Endodermal cell (in vitro differentiated cells): Measurements from ENCODE around the gene TSPAN9. TPM values are rescaled to one million over a fixed set of nuclear protein-coding genes. Genes with fewer than 3 reads are reported as not detected.

ENCODE experiments used
- DNase-seq: peaks from one replicate; pipeline ENCODE4 v3.0.0-alpha.2; 2017
- H3K27ac ChIP-seq: 2 replicates; pipeline ENCODE4 v1.5.1; 2013; ENCODE audit warnings: mild to moderate bottlenecking, low read depth, low read length, moderate library complexity
- H3K27me3 ChIP-seq: 2 replicates; pipeline ENCODE4 v1.6.1; 2013; ENCODE audit warnings: mild to moderate bottlenecking, low read length, moderate library complexity; ENCODE audit not compliant: insufficient read depth, control insufficient read depth, poor library complexity, severe bottlenecking
- H3K36me3 ChIP-seq: 2 replicates; pipeline ENCODE4 v1.7.0; 2013; ENCODE audit warnings: mild to moderate bottlenecking, low read length, moderate library complexity; ENCODE audit not compliant: control insufficient read depth, insufficient read depth
- H3K4me1 ChIP-seq: one replicate; pipeline ENCODE4 v1.7.0; 2013; ENCODE audit warnings: low read length; ENCODE audit not compliant: control insufficient read depth, insufficient read depth
- H3K4me3 ChIP-seq: 2 replicates; pipeline ENCODE4 v1.5.1; 2013; ENCODE audit warnings: mild to moderate bottlenecking, low read length, moderate library complexity
- H3K9ac ChIP-seq: 2 replicates; pipeline ENCODE4 v1.6.1; 2013; ENCODE audit warnings: mild to moderate bottlenecking, low read length, moderate library complexity; ENCODE audit not compliant: poor library complexity, severe bottlenecking; ENCODE audit errors: extremely low read depth
- H3K9me3 ChIP-seq: 2 replicates; pipeline ENCODE4 v1.6.1; 2013; ENCODE audit warnings: mild to moderate bottlenecking, low read length, moderate library complexity; ENCODE audit not compliant: control insufficient read depth
- H3K27ac Mint-ChIP-seq: 2 replicates; pipeline ENCODE4 v1.8.0; 2020; ENCODE audit warnings: mixed read lengths
- H3K27me3 Mint-ChIP-seq: 2 replicates; pipeline ENCODE4 v1.8.0; 2021; ENCODE audit warnings: mild to moderate bottlenecking, mixed read lengths; ENCODE audit not compliant: insufficient read depth
- H3K36me3 Mint-ChIP-seq: 2 replicates; pipeline ENCODE4 v1.8.0; 2020; ENCODE audit warnings: low read depth, mixed read lengths
- H3K4me1 Mint-ChIP-seq: 2 replicates; pipeline ENCODE4 v1.8.0; 2020; ENCODE audit warnings: mixed read lengths
- H3K4me3 Mint-ChIP-seq: 2 replicates; pipeline ENCODE4 v1.8.0; 2020; ENCODE audit warnings: mild to moderate bottlenecking, moderate library complexity, mixed read lengths
- H3K9me3 Mint-ChIP-seq: 2 replicates; pipeline ENCODE4 v1.8.0; 2020; ENCODE audit warnings: mild to moderate bottlenecking, mixed read lengths
- CTCF ChIP-seq: fragments of 200-600 bp; sonication (generic); conservative IDR thresholded peaks from 2 replicates; pipeline ENCODE4 v1.5.0; 2021; ENCODE audit warnings: antibody characterized with exemption, mild to moderate bottlenecking
- WGBS, 2 experiments: methylation state at CpG; one replicate each; pipeline versions ENCODE4 v1.1.5 to v1.1.7; 2013; ENCODE audit warnings: missing lambda C conversion rate in 2 of 2, mixed read lengths in 1 of 2; ENCODE audit not compliant: insufficient coverage in 1 of 2, insufficient read length in 1 of 2; 5-methylcytosine and 5-hydroxymethylcytosine counted together
- total RNA-seq, 2 donors: library from RNA; stranded (reverse); fragmentation: NEBNext Ultra II Directional in 1 of 2; extraction: Animal tissue kit (Norgen Biotek cat#: 25700) in 1 of 2; gene quantifications; 2 replicates in 1 of 2; 3 replicates in 1 of 2; pipeline ENCODE4 v1.2.1, GENCODE V29; 2021

The TSPAN9 gene
- total RNA-seq, 2 donors from 2014 or later, result 31.9 to 80.8 TPM

GRCh38 chr12:3277306-3277943 is 200.2 kb downstream of the TSPAN9 start:
- no peak overlapping the region for H3K27ac ChIP-seq
- H3K4me1 ChIP-seq, result no peaks in the 10 kb centered on the region
- no peak overlapping the region for H3K9ac ChIP-seq
- TF ChIP-seq CTCF, result no peak
- Mint-ChIP-seq H3K27ac (no peak overlapping the region), H3K9me3 (no peaks in the 10 kb centered on the region), H3K36me3 (peaks cover 22% of the 10 kb centered on the region), H3K4me1 (peaks cover 7% of the 10 kb centered on the region), H3K4me3 (no peak overlapping the region), H3K27me3 (no peaks in the 10 kb centered on the region)
- no peak for DNase-seq
- H3K4me3 ChIP-seq, result no peak overlapping the region
- whole genome bisulfite sequencing, 2 experiments, result 94% methylated on average over 17 to 18 of the region's 18 CpGs
- H3K9me3 ChIP-seq, result no peaks in the 10 kb centered on the region
- H3K36me3 ChIP-seq, result no peaks in the 10 kb centered on the region
- no peaks in the 10 kb centered on the region for H3K27me3 ChIP-seq

GRCh38 chr12:3278681-3279414 is 201.7 kb downstream of the TSPAN9 start:
- WGBS, 2 experiments, result 91 to 93% methylated on average over 4 to 5 of the region's 5 CpGs
- TF ChIP-seq CTCF, result peak; percentile 39

GRCh38 chr12:3279415-3279780 is 202.2 kb downstream of the TSPAN9 start:
- 93 to 94% methylated on average over 9 to 10 of the region's 10 CpGs for WGBS, 2 experiments
- Histone ChIP-seq H3K4me1 (no peaks in the 10 kb centered on the region), H3K4me3 (no peak overlapping the region), H3K9me3 (no peaks in the 10 kb centered on the region), H3K27ac (no peak overlapping the region), H3K27me3 (no peaks in the 10 kb centered on the region), H3K36me3 (no peaks in the 10 kb centered on the region), H3K9ac (no peak overlapping the region)
- Mint-ChIP-seq H3K9me3 (no peaks in the 10 kb centered on the region), H3K27ac (peak overlapping the region; percentile 31), H3K36me3 (peaks cover 32% of the 10 kb centered on the region), H3K4me1 (peaks cover 7% of the 10 kb centered on the region), H3K27me3 (no peaks in the 10 kb centered on the region), H3K4me3 (no peak overlapping the region)
- TF ChIP-seq CTCF, result no peak
- DNase-seq, result no peak

More at GRCh38 chr12:3278681-3279414, 201.7 kb downstream of the TSPAN9 start:
- H3K4me1 Mint-ChIP-seq, result peaks cover 7% of the 10 kb centered on the region
- H3K9ac ChIP-seq, result no peak overlapping the region
- H3K9me3 ChIP-seq, result no peaks in the 10 kb centered on the region
- no peaks in the 10 kb centered on the region for H3K36me3 ChIP-seq
- no peak overlapping the region for H3K27ac ChIP-seq
- H3K9me3 Mint-ChIP-seq, result no peaks in the 10 kb centered on the region
- H3K27me3 ChIP-seq, result no peaks in the 10 kb centered on the region
- H3K27ac Mint-ChIP-seq, result no peak overlapping the region
- H3K27me3 Mint-ChIP-seq, result no peaks in the 10 kb centered on the region
- no peak overlapping the region for H3K4me3 ChIP-seq
- DNase-seq, result no peak
- peaks cover 32% of the 10 kb centered on the region for H3K36me3 Mint-ChIP-seq
- no peak overlapping the region for H3K4me3 Mint-ChIP-seq
- H3K4me1 ChIP-seq, result no peaks in the 10 kb centered on the region
